ENCODE data around the gene PXDN. TPM values are rescaled to one million over a fixed set of nuclear protein-coding genes. Genes with fewer than 3 reads are reported as not detected.

PXDN gene
- total RNA-seq, 1 experiment from 2014 or later, result 125 TPM

DNA sequence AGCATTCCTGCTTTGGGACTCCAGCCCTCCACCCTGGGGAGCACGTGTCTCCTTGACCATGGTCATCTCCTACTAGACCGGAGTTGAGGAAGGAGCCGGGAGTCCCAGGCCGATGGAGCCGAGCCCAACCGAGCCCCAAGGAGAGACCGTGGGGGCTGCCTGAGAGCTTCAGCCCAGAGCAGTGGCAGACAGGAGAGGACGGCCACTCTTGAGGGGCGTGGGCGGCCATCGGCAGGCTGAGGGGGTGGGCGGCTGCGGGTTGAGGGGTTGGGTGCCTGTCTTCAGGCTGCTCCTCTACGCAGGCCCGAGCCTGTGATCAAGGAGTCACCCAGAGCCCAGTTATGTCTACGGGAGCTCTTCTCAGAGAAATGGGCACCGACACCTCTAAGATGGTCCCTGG is 158.7 kb downstream of the PXDN start:
- no peaks in the 10 kb centered on the region for H3K9me2 ChIP-seq (replicated peaks; ENCODE audit: low read length)
- H4K20me1 ChIP-seq (ENCODE audit: low read length), result no peaks in the 10 kb centered on the region
- H2AFZ ChIP-seq (ENCODE audit: low read length), result no peak overlapping the region
- TF ChIP-seq EZH2 (IDR thresholded peaks at IDR 0.05; ENCODE audit: low read length, unreplicated experiment) (no peak), EZH2phosphoT487 (IDR thresholded peaks at IDR 0.05; ENCODE audit: borderline replicate concordance, low read length) (no peak)
- TF ChIP-seq, protein P1, sequence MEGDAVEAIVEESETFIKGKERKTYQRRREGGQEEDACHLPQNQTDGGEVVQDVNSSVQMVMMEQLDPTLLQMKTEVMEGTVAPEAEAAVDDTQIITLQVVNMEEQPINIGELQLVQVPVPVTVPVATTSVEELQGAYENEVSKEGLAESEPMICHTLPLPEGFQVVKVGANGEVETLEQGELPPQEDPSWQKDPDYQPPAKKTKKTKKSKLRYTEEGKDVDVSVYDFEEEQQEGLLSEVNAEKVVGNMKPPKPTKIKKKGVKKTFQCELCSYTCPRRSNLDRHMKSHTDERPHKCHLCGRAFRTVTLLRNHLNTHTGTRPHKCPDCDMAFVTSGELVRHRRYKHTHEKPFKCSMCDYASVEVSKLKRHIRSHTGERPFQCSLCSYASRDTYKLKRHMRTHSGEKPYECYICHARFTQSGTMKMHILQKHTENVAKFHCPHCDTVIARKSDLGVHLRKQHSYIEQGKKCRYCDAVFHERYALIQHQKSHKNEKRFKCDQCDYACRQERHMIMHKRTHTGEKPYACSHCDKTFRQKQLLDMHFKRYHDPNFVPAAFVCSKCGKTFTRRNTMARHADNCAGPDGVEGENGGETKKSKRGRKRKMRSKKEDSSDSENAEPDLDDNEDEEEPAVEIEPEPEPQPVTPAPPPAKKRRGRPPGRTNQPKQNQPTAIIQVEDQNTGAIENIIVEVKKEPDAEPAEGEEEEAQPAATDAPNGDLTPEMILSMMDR (conservative IDR thresholded peaks at IDR 0.05; ENCODE audit: low read depth, low read length), result no peak
- intact Hi-C loops (cut with micrococcal nuclease), result loop anchor here (2.0 kb wide), 1 partner anchor 35 kb away; no protein-coding TSS in a partner anchor
- CTCF ChIA-PET, result interaction anchor here (1.2 kb wide), 1 partner anchor 165 kb away, joined by 3 read pairs; no protein-coding TSS in a partner anchor
- no peak overlapping the region for H3K4me3 ChIP-seq (ENCODE audit: low read length)
- BruUV-seq (replicated peaks), result no TSS peak
- DNase-seq, result no peak
- peaks cover 26% of the 10 kb centered on the region for H3K4me1 ChIP-seq (ENCODE audit: insufficient read depth, low read length)
- H3K36me3 ChIP-seq (ENCODE audit: low read depth, low read length), result no peaks in the 10 kb centered on the region
- H3K27ac ChIP-seq (ENCODE audit: low read length), result no peak overlapping the region
- POLR2A ChIA-PET (ENCODE audit: unreplicated experiment), result no interaction called here
- no peaks in the 10 kb centered on the region for H3K79me2 ChIP-seq (ENCODE audit: low read length)
- no peak overlapping the region for H3K4me2 ChIP-seq (ENCODE audit: low read length)
- ATAC-seq, result no peak
- H3K27me3 ChIP-seq (ENCODE audit: low read length), result no peaks in the 10 kb centered on the region
- no peaks in the 10 kb centered on the region for H3K9me3 ChIP-seq (ENCODE audit: low read length)
- no peak overlapping the region for H3K9ac ChIP-seq (ENCODE audit: low read length)
- no peaks in the 10 kb centered on the region for H3F3A ChIP-seq (ENCODE audit: low read length, unreplicated experiment)

DNA sequence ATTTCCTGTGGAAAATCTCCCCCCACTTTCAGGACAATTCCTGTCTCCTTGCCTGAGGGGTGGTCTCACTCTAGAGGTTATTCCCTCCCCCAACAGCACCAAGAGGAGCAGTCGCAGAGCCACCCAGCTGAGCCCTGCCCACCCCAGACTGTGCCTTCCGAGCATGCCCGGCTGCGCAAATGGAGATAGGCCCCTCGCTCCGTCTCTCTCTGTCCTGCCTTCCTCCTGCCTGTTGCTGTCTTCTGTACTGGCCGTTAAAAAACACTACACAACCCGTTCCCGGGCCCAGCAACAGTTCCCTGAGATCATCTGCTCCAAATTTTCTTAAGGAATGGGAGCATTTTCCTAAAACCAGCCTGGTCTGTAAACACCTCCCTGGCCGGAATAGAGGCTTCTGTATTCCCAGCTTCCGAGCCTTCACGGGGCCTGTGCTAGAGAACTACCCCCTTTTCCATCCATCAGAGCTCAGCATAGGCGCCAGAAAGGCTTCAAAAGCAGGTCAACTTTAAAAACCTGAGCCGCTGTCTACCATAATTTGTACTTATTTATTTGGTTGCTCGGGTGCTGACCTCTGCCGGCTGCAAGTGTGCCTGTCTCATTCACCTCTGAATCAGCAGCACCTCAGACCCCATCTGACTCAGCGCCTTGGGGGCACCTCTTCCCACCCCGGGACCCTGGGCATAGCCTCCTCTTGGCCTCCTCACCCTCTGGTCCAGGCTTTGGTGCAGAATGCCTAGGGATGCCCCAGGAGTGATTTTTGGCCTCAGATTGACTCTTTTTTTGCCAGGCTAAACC is 159.4 kb downstream of the PXDN start:
- Histone ChIP-seq H2AFZ (ENCODE audit: low read length) (0 out of 2 replicates have a peak overlapping the region, but pooled peaks have one; percentile 36), H3K9ac (ENCODE audit: low read length) (no peak overlapping the region), H4K20me1 (ENCODE audit: low read length) (no peaks in the 10 kb centered on the region), H3K4me2 (ENCODE audit: low read length) (no peak overlapping the region), H3K9me3 (ENCODE audit: low read length) (no peaks in the 10 kb centered on the region), H3K9me2 (replicated peaks; ENCODE audit: low read length) (no peaks in the 10 kb centered on the region), H3K79me2 (ENCODE audit: low read length) (no peaks in the 10 kb centered on the region), H3K36me3 (ENCODE audit: low read depth, low read length) (no peaks in the 10 kb centered on the region), H3K27ac (ENCODE audit: low read length) (no peak overlapping the region), H3K4me1 (ENCODE audit: insufficient read depth, low read length) (peaks cover 30% of the 10 kb centered on the region), H3F3A (ENCODE audit: low read length, unreplicated experiment) (no peaks in the 10 kb centered on the region), H3K4me3 (ENCODE audit: low read length) (no peak overlapping the region), H3K27me3 (ENCODE audit: low read length) (no peaks in the 10 kb centered on the region)
- CTCF ChIA-PET, result no interaction called here
- ATAC-seq (peak; percentile 32), DNase-seq (peak; percentile 46)
- POLR2A ChIA-PET (ENCODE audit: unreplicated experiment), result no interaction called here
- no TSS peak for BruUV-seq (replicated peaks)
- intact Hi-C loops (cut with micrococcal nuclease), result loop anchor here (2.0 kb wide), 1 partner anchor 34 kb away; no protein-coding TSS in a partner anchor
- TF ChIP-seq, protein P1 (conservative IDR thresholded peaks at IDR 0.05; ENCODE audit: low read depth, low read length), result peak; percentile 67
- no peak for TF ChIP-seq EZH2phosphoT487 (IDR thresholded peaks at IDR 0.05; ENCODE audit: borderline replicate concordance, low read length)

DNA sequence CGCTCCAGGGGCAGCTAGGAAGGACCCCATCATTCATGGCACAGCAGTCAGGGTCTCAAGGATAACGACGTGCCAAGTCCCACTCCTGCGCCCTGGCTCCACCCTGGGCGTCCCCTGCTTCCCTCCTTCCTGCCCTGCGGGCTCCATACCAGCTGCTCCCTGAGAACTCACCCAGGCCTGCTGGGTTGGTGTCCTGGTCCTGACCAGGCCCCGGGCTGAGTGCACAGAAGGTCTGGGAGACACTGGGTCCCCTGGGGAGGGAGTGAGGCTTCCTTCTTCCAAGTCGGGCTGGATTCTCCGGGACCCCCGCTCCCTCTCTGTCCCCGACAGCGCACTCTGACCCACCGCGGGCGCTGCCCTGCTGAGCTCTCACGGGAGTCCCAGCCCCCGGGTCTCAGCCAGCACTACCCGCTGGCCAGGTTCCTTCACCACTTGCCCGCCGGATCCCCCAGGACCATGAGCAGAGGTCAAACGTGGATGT is 160.2 kb downstream of the PXDN start:
- Histone ChIP-seq H3K4me1 (ENCODE audit: insufficient read depth, low read length) (peaks cover 37% of the 10 kb centered on the region), H2AFZ (ENCODE audit: low read length) (no peak overlapping the region), H3K36me3 (ENCODE audit: low read depth, low read length) (no peaks in the 10 kb centered on the region), H3K9ac (ENCODE audit: low read length) (no peak overlapping the region), H3K9me3 (ENCODE audit: low read length) (no peaks in the 10 kb centered on the region), H3K4me3 (ENCODE audit: low read length) (no peak overlapping the region), H4K20me1 (ENCODE audit: low read length) (no peaks in the 10 kb centered on the region), H3K79me2 (ENCODE audit: low read length) (no peaks in the 10 kb centered on the region), H3K27ac (ENCODE audit: low read length) (no peak overlapping the region), H3K9me2 (replicated peaks; ENCODE audit: low read length) (no peaks in the 10 kb centered on the region), H3K4me2 (ENCODE audit: low read length) (no peak overlapping the region), H3F3A (ENCODE audit: low read length, unreplicated experiment) (peaks cover 3% of the 10 kb centered on the region), H3K27me3 (ENCODE audit: low read length) (no peaks in the 10 kb centered on the region)
- TF ChIP-seq, protein P1 (conservative IDR thresholded peaks at IDR 0.05; ENCODE audit: low read depth, low read length), result no peak
- no peak for TF ChIP-seq EZH2 (IDR thresholded peaks at IDR 0.05; ENCODE audit: low read length, unreplicated experiment)
- TF ChIP-seq EZH2phosphoT487 (IDR thresholded peaks at IDR 0.05; ENCODE audit: borderline replicate concordance, low read length), result no peak
- CTCF ChIA-PET, result no interaction called here
- intact Hi-C loops (cut with micrococcal nuclease), result loop anchor here (2.0 kb wide), 1 partner anchor 33 kb away; no protein-coding TSS in a partner anchor
- POLR2A ChIA-PET (ENCODE audit: unreplicated experiment), result no interaction called here
- no peak for ATAC-seq
- BruUV-seq (replicated peaks), result no TSS peak
- no peak for DNase-seq

Data from PC-3 (cell line).